ENCODE results near the gene RINL.
A peak's percentile ranks its signal among the peaks of the same experiment; 100 is the strongest.

The RINL gene, protein sequence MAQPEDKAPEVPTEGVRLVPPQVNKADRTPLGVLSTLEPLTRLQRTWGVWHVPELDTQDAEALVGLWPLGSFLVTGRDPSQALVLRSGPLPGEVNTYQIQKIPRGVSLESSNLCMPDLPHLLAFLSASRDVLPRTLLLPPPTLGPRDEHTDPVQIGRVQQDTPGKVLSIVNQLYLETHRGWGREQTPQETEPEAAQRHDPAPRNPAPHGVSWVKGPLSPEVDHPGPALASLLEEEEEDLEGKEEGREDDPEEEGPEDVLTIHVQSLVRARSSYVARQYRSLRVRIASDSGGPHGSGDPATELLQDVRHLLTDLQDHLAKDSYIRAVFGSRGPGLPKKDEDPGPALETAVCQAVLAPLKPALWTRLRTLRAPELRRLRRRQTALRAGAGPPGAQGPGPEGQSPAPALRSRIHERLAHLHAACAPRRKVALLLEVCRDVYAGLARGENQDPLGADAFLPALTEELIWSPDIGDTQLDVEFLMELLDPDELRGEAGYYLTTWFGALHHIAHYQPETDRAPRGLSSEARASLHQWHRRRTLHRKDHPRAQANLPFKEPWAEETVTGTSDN

DNA sequence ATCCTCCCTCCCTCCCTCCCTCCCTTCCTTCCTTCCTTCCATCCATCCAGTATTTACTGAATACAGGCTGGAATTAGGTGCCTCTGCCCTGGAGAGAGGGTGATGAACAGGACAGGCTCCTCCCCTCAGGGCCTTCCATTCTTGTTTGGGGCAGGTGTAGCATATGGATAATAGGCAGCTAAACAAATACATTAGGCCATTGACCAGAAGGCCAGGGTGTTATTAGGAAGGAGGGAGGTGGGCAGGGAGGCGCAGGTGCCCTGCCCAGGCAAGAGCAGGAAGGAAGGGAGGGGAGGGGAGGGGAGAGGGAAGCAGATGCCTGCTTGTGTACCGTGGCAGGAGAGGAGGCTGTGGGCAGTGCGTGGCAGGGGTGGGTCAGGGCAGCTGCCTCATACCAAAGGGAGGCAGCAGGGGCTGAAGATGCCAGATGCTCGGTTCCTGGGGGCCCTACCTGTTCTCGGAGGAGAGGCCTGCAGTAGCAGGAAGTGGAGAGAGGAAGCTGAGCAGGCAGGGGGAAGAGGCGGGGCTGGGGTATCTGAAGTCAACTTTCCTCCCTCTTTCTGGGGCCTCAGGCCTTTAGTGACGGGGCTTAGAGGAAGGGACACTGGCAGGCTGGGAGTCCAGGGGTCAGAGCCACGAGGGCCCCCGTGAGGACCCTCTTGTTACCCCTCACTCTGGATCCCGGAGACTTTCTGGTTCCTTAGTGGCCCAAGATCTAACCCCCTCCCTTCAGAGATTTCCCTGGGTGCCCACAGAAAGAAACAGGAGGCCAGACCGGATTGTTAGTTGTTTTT lies at the start of gene RINL:
RINL (minus strand) TSS at position 495 of the 794 bp plus-strand sequence. CDS start 1,533 bp downstream, outside the sequence.
- peak; percentile 90 for DNase-seq

DNA sequence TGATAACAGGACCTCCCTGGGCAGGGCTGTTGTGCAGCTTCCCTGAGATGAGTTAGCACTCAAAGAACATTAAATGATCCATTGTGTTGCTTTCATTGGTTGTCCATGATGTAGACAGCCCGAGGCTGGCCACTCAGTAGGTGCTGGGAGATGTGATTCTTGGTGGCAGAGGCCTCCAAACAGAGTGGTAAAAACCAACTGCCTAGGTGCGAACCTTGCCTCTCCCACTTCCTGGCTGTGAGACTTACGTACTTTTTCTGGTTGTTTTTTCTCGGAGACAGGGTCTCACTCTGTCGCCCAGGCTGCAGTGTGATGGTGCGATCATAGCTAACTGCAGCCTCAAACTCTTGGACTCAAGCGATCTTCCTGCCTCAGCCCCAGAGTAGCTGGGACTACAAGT lies 46.3 kb upstream of the RINL start:
- DNase-seq = no peak

DNA sequence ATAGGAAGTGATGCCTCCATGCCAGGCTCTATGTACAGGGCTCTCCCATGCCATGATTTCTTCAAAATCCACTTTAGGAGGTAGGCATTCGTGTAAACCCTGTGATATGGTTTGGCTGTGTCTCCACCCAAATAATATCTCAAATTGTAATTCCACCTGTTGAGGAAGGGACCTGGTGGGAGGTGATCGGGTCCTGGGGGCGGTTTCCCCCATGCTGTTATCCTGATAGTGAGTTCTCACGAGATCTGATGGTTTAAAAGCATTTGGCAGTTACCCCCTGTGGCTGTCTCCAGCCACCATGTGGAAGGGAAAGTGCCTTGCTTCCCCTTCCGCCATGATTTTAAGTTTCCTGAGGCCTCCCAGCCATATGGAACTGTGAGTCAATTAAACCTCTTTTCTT lies 44.4 kb upstream of the RINL start:
- DNase-seq = no peak

DNA sequence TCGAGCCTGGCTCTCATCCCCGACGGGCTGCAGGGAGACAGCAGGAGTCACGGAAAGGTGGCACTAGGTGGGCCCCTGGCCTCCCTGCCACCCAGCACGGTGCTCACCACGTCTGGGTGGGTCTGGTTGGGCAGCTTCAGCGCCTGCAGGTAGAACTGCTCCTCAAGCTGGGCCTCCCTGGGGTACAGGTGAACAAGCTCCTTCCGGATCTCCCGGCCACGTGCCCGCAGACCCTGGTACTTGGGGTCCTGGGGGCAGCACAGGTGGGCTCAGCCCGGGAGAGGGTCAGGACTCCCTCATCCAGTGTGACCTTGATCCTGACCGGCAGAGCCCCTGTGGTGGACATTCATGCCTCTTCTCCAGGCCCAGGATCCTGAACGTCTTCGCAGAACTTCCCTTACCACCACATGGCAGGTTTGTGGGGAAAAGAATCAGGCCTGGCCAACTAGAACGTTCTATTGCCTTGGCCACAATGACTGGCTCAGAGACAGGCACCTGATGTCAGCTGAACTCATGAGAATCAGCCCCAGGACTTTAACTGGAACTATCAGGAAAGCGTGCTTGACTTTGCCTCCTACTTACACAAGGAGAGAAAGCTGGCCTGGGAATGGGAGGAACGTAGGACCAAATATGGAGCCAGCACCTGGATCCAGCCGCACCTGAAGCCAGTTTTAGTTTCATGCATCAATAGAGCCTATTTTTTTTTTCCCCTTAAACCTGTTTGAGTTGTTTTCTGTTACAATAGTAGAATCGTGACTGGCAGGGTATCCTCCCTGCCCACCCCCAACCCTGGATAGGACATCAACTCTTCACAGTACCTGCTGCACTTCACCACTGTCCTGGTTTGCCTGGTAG lies 43.6 kb upstream of the RINL start:
- no peak for DNase-seq

DNA sequence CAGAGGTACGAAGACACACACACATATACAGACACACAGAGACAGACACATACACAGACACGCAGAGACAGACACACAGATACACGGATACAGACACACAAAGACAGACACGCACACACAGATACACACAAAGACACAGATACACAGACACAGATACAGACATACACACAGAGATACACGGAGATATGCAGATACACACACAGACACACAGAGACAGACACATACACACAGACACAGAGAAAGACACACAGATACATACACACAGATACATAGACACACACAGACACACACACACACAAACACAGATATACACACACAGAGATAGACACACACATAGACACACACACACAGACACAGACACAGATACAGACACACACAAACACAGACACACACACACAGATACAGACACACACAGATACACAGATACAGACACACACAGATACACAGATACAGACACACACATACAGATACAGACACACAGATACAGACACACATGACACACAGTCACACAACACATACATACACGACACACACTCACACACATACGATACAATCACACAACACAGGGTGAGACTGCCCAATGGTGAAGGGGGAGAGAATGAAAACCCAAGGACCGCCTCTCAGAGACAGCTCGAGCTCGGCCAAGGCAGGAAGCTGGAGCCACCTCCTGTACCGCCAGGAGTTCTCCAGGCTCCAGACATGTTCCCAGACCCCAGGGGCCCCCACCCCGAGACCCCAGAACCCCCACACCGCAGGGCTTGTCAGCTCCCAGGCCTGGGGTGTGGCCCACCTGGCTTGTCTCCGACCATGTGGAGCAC lies 42.7 kb upstream of the RINL start:
- no peak for DNase-seq

DNA sequence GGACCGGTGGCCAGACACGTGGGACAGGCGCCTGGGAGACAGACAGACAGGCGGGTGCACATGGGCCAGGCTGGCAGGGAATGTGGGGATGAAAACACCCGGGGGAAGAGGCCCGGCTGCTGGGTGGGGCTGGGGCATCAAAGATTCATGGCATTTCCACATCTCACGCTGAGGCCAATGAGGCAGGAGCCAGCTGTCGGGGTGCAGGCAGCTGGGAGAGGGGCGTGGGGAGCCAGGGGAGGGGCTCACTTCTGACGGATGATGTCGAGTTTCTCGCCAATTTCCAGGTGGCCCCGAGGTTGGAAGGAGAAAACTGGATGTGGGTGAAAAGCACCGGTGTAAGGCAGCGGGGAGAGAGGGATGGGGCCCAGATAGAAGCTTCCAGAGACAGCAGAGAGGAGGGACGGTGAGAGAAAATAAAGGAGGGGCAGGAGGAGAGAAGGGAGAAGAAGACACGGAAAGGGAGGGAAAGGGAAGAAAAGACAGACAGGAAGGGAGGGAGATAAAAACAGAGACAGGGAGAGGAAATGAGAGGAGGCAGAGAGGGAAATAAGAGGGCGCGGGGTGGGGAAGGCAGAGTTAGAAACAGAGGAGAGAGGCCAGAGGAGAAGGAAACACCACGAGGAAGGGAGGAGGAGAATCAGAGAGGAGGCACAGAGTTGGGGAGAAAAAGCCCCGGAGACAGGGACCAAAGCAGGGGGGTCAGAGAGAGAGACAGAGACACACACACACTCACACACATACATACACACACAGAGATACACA lies 41.9 kb upstream of the RINL start:
- no peak for DNase-seq

DNA sequence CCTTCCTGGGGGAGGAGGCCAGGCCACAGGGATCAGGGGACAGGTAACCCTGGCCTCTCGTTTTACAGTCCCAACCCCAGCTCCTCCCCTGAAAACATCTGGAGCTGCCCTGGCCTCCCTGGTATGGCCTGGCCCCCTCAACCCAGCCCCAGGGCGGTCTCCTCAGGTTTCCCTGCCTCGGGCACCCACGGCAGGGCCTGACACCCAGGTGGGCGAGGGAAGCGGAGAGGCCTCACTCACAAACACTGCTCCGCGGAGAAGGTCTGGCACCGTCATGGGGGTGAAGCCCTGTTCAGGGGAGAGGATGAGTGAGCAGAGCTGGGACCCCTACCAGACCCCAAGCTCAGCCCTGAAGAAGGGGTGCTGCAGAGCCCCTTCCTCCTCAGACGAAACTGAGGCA lies 40.5 kb upstream of the RINL start:
- DNase-seq = no peak

DNA sequence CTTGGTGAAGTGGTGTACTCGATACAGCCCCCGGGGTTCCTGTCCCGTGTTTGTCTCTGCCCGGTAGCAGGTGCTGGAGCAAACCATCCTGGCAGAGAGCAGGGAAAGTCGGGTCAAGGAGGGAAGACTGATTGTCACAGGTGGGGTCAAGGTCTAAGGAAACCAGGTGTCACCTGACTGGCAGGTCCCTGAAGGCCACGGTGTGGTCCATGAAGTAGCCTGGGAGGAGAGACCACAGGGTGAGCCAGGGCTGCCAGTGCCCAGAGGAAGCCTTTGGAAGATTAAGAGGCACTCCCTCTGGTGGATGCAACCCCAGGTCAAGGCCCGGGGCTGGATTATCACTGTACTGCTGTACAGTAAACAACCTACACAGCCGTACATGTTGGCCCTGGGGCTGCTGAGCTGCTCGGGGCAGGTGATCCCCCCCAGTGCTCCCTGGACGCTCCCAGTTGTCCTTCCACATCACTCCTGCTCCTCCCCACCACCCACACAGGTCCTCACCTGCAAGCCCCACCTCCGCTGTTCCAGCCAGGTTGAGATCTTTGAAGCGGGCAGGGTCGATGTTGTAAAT lies 39.9 kb upstream of the RINL start:
- no peak for DNase-seq

DNA sequence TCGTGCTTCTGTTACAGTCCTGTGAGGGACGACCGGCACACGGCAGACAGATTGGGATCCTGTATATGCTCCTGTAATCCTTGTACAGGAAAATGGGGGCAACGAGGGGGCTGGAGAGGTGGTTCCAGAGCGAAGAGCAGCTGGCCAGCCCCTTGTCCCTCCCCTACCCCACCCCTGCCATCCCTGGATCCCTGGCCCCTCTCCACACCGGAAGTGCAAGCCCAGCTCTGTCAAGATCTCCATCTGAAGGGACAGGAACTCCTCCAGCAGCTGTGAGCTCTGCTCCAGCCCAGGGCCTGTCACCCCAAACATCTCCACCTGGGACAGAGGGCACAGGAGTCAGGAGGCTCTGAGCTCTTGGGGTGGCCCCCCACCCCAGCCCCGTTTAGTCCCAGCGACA lies 39.4 kb upstream of the RINL start:
- no peak for DNase-seq

DNA sequence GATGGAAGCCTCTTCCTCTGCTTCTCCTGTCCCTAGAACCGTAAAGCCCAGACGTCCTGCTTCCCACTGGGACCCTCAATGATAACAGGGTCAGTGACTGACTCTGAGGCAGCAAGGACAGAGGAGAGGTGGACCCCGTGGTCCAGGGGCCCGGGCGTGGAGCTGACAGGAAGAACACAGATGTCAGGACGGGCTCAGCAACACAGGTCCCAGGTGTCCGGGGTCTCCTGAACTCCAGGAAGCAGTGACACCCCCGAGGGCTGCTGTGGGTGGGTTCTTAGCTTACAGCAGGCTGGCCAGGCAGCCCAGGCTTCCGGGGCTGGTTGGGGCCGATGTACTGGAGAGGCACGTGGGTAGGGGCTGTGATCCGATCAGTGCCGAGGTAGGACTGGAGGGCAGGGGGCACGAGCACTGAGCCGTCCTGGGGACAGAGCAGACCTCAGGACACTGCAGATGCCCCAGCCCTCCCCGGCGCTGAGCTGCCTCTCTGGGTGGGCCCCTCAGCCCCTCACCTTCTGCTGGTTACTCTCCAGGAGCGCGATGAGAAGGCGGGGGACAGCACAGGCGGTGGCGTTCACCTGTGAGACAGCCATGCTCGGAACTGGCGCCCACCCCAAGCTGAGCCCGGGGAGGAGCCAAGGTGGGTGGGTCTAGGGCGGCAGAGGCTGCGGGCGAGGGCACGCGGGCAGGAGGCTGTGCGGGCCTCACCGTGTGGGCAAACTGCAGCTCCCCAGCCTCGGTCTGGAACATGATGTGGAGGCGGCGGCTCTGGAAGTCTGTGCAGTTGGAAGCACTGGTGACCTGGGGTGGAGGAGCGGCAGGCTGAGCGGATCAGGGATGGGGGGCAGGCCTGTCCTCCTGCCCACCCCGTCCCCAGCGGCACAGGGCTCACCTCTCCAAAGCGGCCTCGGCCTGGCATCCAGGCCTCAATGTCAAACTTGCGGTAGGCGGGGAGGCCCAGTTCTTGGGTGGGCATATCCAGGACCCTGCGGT lies 37.5 kb upstream of the RINL start:
- no peak for DNase-seq

DNA sequence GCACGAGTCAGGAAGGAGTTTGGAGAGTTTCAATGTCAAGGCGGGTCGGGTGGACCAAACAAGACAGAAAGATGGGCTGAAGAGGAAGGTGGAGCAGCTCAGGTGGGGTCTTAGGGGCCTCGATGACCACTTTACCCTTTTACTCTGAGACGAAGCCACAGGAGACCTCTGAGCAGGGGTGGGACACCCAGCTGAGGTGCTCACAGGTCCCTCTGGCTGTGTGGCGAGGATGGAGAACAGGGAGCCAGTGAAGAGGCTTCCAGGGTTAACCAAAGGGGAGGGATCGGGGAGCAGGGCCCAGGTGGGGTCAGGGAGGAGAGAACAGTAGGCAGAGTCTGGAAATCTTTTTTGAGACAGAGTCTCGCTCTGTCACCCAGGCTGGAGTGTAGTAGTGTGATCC lies 35.9 kb upstream of the RINL start:
- DNase-seq = no peak

DNA sequence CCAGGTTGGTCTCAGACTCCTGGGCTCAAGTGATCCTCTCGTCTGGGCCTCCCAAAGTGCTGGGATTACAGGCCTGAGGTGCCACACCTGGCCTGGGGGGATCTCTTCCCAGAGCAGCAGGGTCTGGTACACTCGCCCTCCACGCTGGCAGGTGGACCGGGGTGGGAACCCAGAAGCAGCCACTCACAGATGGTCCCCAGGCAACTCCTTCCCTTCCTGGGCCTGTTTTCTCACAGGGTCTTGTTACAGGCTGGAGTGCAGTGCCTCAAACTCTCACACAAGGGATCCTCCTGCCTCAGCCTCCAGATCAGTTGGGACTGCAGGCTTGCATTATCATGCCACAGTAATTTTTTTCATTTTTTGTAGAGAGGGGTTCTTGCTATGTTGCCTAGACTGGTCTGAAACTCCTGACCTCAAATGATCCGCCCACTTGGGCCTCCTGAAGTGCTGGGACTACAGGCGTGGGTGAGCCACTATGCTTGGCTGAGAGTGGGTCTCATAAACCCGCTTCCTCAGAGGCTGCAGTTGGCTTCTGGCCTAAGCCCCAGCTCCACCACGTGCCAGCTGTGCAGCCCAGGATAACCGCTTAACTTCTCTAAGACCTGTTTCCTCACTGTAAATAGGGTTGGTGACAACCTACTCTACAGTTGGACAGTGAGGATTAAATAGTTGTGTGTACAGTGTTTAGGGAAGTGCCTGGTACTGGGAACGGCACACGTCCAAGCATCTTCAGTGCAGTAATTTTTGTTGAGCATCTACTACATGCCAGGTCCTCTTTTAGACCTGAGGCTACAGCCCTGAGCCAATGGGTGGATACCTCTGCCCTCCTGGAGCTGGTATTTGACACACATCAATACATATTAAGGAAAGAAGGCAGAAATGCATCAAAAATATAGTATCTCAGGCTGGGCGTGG lies 34.8 kb upstream of the RINL start:
- DNase-seq = no peak

DNA sequence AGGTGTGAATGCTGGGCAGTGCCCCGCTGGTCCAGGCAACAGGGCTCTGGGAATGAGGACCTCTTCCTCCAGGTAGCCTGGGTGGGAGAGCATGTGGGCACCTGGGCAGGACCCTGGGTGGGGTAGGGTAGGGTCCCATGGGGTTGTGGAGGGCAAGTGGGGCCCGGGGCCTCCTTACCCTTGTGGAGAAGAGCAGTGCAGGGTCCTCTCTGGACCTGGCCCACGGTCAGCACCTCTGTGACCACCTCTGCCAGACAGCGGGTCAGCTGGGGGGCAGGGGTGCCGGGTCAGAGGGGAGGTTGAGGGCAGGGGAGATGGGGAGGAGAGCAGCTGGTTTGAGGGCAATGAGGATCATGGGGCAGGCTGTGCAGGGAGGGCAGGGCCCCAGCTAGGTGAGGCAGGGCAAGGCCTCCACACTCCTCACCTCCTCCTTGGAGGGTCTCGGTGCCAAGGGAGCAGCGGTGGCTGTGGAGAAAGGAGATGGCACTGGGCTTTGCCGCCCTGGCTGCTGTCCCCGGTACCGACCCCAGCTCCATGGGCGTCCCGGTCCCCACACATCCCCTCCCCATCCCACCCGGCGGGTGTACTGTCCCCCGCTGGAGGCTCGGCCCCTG lies 33.4 kb upstream of the RINL start:
- no peak for DNase-seq

DNA sequence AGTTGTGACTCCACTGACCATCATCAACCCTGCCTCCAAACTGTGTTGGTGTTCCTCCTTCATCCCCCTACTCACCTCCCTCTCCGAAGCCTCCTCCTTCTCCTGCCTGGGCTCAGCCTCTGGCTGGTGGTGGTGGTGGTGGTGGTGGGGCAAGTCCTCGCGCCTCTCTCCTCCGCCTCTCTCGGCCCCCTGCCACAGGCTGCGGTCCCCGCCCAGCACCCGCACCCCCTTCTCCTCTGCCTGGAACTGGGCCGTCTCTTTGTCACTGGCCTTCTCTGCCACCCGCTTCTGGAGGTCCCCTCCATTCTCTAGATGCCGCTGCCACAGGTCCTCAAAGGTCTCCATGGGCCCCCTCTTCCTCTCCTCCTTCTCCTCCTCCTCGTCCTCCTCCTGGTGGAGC lies 32.4 kb upstream of the RINL start:
- DNase-seq = no peak

DNA sequence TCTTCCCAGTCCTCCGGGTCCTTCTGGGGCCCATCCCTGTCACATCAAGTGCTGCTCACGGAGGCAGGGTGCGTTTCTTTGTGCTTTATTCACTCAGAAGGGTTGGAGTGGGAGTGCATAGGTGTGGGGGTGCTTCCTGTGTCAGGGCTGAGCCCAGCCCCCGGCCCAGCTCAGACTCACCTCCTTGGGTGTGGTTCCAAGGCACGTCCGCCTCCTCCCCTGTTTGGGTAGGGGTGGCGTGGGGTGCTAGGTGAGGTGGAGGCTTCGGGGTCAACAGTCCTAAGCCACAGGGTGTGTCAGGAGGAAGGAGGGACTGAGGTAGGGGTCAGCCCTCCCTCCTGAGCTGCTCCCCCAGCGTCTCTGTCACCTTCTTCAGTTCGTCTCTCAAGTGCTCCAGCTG lies 30.8 kb upstream of the RINL start:
- no peak for DNase-seq

DNA sequence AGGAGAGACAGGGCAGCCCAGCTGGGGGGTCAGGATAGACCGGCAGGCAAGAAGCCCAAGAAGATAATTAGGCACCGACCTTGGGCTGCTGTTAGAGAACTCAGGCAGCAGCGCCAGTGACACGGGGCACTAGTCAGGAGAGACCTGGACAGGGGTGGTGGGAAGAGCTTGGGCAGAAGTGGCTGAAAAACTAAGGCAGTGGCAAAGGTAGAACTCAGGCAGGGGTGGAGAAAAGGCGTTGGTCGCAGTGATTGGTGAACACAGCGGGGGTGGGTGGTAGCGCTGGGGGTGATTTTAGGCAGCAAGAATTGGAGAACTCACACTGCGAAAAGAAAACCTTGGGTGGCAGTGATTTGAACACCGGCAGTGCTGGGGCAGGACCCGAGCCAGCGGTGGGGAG lies 29.6 kb upstream of the RINL start:
- DNase-seq = no peak

DNA sequence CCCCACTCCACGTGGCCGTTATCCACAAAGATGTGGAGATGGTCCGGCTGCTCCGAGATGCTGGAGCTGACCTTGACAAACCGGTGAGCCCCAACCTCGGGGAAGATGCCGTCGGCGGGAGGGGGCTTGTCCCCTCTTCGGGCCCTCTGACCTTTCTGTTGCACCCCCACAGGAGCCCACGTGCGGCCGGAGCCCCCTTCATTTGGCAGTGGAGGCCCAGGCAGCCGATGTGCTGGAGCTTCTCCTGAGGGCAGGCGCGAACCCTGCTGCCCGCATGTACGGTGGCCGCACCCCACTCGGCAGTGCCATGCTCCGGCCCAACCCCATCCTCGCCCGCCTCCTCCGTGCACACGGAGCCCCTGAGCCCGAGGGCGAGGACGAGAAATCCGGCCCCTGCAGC lies 29.2 kb upstream of the RINL start:
- no peak for DNase-seq

DNA sequence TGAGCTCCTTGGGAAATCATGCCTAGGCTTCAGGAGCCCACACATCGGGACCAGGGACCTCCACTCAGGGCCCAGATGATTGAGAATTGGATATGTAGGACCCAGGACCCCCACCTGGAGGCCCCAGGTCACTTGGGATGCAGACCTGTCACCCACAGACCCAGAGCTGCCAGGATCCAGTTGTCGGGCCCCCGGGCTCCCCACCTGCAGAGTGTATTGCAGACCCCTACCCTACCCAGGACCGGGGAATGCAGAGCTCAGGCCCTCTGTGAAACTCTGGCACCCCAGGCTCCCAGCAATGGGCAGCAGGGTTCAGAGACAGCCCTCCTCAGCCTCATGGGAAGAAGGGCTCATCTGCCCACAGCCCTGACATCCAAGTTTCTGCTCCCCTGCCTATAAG lies 27.5 kb upstream of the RINL start:
- no peak for DNase-seq

Data from NCI-H1105 (cell line).